DMS79 (cell line): ENCODE results near the gene SLC39A10.
"Not testable (repeated sequence)": the region's sequence is repeated elsewhere in the genome, so short reads cannot be mapped to it uniquely, and the experiment has no call there.

ENCODE experiments used
- DNase-seq: peaks from one replicate; lab custom pipeline; 2025; lab: John Stamatoyannopoulos, UW

SLC39A10 gene

DNA sequence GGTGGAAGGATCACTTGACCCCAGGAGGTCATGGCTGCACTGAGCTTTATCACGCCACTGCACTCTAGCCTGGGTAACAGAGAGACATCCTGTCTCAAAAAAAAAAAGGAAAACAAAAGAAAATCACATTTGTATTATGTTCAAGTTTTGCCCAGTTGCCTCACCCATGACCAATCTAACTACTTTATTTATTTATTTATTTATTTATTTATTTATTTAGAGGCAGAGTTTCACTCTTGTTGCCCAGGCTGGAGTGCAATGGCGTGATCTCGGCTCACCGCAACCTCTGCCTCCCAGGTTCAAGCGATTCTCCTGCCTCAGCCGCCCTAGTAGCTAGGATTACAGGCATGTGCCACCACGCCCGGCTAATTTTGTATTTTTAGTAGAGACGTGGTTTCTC lies 12.3 kb upstream of the SLC39A10 start:
- not testable (repeated sequence) for DNase-seq

DNA sequence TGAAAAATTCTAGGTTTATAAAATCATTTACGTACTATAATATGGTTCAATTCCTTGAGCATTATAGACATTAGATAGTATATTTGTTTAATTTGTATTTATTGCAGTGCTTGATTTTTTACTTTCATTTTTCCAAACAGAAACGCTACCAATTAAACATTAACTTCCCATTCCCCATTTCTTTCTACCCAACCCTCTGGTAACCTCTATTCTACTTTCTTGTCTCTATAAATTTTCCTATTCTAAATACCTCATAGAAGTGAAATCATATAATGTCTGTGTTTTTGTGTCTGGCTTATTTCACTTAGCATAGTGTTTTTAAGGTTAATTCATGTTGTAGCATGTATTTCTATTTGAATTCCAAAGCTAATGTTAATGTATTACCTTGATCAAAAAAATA lies 11.6 kb upstream of the SLC39A10 start:
- DNase-seq: no peak

DNA sequence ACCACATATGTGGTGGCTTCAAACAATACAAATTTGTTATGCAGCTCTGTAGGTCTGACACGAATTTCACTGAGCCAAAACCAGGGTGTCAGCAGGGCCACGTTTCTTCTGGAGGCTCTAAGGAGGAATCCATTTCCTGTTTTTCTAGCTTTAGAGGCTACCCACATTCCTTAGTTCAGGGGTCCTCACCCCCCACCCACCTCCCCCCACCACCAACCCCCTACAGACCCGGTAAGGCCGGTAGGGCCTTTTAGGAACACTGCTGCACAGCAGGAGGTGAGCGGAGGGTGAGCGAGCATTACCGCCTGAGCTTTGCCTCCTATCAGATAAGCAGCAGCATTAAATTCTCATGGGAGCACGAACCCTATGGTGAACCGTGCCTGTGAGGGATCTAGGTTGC lies 10.6 kb upstream of the SLC39A10 start:
- no peak for DNase-seq

DNA sequence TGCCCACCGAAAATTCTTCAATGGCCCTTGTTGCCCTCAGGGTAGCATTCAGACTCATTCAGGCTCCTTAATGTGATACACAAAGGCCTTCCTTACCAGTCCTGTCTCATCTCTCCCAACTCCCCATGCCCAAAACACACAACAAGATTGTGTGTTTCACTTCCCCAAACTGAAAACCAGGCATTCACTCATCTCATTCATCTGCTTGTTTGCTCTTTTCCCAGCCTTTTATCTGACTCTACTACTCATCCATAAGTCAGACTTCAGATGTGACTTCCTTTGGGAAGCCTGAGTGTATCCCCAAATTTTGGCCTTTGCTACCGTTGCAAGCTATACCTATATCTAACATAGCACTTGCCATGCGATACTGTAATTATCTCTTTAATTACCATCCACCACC lies 9.7 kb upstream of the SLC39A10 start:
- no peak for DNase-seq

DNA sequence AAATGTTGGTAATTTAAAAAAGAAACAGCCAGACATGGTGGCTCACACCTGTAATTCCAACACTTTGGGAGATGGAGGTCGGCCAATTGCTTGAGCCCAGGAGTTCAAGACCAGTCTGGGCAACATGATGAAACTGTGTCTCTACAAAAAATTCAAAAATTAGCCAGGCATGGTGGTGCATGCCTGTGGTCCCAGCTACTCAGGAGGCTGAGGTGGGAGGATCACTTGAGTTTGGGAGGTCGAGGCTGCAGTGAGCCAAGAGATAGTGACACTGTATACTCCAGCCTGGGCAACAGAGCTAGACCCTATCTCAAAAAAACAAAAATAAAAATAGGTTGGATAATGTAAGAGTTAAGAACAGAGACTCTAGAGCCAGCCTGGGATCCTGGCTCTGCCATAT lies 8.7 kb upstream of the SLC39A10 start:
- DNase-seq: not testable (repeated sequence)

DNA sequence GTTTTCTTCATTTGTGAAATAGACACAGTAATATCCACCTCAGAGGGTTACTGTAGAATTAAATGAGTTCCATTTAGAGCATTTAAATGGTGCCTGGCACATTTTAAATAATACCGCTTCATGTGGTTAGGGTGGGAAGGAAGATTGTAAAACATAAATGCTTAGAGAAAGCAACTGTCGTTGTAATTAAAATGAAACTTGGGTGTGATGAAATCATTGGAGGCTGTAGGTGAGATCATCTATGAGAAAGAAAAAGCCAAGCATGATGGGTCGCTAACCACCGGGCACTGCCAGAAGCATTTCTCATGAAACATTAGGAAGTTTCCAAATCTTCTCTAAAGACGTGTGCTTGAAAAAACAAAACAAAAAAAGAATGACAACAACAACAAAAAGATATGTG lies 8.2 kb upstream of the SLC39A10 start:
- DNase-seq: no peak

DNA sequence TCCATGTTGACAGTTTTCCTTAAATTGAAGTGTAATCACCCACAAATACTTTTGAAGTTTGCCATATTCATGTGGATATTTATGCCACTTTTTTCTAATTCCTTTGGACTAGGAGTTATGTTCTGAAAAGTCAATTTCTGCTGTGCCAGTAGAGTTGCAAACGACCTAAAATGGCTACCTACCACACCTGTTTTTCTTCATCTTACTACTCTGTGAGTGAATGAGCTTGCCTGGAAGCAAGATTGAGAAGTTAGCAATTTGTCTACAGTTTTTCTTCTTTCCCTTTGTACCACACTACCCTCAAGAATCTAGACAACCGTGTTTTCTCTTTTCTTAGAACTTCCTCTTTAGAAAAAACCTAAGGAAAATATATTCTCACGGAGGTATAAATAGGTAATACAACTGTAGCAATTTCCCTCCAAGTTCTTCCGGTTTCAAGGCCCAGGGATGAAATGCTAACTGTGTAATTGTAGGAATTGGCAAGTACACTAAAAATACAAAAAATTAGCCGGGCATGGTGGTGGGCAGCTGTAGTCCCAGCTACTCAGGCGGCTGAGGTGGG lies 7.3 kb upstream of the SLC39A10 start:
- no peak for DNase-seq

DNA sequence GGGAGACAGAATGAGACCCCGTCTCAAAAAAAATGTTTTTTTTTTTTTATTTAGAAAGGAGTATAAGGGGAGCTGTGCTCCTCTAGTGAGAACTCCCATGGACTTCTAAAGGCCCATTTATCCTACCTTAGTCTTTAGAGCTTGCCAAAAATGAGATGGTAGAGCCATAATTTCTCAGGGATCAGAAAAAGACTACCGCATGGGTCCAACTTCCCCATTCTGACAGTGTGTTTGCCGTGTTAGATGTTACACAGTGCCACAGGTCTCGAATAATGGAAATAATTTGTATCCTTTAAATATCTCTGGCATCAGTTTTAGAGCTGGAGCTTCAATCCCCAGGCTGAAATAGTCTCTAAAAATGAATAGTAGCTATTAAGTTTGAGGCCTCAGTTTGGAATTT lies 6.0 kb upstream of the SLC39A10 start:
- DNase-seq: no peak

DNA sequence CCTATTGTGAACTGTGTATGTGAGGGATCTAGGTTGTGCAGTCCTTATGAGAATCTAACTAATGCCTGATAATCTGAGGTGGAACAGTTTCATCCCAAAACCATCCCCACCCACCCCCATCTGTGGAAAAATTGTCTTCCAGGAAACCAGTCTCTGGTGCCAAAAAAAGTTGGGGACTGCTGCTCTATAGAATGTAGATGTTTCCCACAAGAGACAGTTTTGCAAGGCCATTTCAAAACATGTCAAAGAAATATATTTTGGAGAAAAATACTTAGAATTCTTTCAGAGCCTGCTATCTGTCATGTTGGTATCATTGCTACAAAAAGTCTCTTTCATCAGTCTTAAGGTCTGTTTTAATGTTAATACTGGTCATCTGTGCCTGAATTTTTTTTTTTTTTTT lies 4.1 kb upstream of the SLC39A10 start:
- no peak for DNase-seq

DNA sequence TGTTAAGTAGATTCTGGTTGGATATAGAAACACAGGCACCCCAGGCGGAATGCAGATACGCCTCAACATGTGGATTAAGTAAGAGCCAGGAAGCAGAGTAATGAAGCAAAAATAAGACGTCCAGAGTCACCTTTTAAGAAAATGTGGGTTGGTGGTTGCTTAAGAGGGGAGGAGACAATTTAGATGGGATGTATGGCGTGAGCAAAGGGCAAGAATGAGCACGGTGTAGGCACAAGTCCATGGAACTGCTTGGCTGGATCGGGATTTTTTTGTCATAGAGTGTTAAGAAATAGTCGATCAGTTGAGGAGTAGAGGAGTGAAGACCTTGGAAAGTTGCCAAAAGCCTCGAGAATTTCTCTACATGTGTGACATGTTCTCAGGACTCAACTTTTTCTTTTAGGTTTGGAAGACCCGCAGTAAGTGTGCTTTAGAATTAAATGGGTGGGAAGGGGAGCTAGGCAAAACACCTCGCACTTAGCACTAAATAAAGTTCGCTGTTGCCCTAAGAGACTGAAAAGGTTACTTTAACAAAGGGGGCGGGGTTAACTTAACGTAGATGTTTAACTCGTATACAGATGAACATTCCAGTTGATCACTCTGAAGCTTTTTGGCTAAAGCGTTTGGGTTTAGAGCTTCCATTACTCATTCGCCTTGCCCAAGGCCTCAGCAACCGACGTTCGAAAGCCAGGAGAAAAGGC lies 716 bp upstream of the SLC39A10 start:
- no peak for DNase-seq

DNA sequence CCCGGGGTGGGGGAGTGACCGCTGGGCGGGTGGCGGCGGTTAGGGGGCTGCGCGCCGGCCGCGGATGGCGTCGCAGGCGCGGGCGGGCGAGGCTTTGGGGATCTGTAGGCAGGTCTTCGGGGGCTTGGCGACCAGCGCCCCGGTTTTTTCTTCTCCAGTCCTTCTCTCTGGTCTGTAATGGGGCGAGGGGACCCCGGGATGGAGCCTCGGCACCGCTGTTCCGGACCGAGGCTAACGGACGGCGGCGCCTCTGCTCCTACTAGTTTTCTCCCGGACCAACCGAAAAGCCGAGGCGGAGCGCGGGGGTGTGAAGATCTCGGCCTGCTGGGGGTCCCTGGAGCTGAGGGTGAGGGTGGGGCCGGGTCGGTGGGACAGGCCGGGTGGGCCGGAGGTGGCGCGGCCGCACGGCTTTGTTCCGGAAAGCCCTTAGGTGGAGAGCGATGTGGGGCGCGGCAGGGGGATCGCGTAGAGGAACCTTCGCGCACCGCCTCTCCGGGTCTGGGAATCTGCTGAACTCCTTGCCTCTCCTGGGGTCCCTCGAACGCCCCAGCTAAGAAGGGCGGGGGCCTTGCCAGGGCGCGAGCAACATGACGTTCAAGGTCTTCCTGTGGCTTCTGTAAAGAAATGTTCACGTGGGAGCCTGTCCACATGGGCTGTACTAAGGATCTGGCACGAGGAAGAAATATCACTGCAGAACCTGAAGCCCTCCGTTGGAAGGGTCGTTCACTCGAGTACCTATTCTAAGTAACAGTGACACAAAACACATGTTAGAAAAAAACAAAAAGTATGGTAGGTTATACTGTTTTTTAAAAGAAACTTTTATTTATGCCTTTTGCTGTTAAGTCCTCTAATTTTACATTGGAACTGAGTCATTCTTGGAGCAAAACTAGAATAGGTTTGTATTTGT lies 861 bp downstream of the SLC39A10 start:
- DNase-seq: no peak

DNA sequence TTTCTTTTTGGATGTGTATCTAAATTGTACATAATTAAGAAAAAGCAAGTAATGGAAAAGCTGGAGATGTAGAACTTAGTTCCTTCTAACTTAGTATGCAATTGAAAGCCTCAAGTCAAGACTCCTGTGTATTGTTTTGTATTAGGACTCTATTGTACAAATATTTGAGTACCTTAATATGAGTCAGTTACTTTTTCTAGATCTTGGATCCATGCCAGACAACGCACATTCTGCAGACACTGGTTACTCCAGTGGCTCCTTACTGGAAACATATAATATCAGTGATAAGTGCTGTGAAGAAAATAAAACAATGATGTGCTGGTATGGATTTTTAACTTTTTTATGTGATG lies 1.5 kb downstream of the SLC39A10 start:
- no peak for DNase-seq

DNA sequence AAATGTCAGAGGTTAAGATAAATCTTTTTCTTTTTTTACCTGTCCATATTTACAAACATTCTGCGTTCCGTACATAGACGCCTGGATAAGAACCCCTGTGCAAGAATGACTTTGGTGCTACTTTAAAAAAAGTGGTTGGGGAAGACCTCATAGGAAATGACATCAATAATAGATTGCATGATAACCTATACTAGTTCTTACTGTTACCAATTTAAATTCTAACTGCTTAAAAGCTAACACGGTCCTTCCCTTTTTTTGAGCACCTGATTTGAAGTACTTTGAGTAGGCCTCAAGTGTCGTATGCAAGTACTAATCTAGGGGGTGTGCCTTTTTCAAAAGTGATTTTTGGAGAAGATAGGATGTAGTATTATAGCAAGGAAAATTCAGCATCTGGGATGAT lies 2.1 kb downstream of the SLC39A10 start:
- peak; percentile 33 for DNase-seq

DNA sequence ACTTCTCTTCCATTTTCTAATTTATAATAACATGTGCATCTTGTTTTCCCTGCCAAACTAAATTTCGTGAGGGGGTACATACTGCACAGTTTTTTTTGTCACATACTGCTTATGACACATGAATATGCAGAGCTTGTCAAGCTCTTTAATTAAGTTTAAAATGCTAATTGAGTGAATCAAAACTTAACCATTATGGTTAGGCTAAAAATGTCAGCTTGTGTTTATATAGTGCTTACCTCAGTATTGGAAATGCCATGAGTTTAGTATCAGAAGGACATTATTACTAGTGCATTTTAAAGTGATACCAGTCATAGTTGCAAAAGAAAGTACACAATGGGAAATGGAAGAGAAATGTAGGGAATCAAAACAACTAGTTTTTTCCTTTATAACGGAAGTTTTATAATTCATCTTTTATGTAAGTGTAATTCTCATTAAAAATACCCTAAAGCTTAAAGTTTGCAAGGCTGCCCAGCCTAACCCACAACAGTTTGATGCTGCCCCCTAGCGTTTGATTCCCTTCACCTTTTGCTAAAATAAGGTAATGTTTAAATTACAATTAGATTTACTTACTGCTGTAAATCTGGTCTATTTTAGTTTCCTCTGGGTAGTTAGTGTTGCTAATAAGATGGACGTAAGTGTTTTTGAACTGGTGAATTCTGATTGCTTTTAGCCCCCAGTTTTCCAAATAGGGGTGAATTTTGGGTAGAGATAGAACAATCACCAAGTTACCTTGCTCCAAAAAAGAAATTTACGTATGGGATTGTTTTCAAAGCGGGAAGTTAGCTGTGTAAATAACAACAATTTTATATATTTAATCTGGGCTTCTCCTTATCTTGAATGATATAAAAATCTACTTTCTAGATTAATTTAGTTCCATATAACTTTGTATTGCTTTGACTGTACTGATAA lies 3.2 kb downstream of the SLC39A10 start:
- no peak for DNase-seq

DNA sequence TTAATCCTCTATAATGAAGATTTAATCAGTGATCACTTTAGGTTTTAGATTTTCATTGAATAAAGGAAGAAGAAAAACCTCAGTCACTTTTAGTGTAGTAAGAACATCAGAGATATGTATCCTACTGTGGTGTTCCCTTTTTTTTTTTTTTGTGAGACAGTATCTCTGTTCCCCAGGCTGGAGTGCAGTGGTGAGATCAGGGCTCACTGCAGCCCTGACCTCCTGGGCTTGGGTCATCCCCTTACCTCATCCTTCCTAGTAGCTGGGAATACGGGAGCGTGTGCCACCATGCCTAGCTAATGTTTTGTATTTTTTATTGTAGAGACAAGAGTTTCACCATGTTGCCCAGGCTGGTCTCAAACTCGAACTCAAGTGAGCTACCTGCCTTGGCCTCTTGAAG lies 5.1 kb downstream of the SLC39A10 start:
- DNase-seq: no peak

DNA sequence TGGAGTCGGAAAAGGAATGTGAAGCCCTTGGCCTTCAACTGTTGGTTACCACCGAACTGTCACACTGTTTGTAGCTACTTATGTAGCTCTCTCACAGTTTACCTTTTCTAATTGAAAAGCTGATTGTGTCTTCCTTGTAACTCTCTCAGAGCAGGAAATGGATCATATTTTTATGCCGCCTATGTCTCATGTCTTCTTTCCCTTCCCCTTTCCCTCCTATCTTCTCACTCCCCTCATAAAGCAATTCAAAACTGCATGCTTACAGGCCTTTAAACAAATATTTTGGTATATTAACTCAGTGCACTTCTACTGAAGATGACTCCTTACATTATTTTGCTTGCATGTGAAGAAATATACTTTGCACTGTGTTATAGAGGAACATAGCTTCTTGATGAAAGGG lies 6.0 kb downstream of the SLC39A10 start:
- no peak for DNase-seq

DNA sequence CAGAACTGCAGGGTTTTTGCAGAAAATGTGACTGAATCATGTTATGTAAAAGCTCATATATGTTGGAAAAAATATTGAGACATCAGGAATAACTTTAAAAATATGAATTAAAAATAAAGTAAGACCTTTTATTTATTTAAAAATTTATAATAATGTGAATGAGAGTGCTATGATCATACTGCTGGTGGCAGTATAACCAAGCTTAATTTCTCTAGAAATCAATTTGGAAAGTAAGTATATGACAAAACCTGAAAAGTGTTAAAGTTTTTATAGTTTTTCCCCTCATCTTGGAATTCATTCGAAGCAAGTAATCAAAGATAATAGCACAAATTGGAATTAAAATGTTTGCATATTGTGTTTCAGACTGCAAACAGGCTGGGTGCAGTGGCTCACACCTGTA lies 7.5 kb downstream of the SLC39A10 start:
- DNase-seq: no peak

DNA sequence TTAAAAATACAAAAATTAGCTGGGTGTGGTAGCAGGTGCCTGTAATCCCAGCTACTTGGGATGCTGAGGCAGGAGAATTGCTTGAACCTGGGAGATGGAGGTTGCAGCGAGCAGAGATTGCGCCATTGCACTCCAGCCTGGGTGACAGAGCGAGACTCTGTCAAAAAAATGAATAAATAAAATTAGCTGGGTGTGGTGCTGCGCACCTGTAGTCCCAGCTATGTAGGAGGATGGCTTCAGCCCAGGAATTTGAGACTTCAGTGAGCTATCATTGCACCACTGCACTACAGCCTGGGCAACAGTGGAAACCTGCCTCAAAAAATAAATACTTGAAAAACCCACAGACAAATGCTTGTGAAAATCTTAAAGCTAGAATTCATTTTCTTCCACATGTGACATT lies 8.1 kb downstream of the SLC39A10 start:
- DNase-seq: not testable (repeated sequence)

DNA sequence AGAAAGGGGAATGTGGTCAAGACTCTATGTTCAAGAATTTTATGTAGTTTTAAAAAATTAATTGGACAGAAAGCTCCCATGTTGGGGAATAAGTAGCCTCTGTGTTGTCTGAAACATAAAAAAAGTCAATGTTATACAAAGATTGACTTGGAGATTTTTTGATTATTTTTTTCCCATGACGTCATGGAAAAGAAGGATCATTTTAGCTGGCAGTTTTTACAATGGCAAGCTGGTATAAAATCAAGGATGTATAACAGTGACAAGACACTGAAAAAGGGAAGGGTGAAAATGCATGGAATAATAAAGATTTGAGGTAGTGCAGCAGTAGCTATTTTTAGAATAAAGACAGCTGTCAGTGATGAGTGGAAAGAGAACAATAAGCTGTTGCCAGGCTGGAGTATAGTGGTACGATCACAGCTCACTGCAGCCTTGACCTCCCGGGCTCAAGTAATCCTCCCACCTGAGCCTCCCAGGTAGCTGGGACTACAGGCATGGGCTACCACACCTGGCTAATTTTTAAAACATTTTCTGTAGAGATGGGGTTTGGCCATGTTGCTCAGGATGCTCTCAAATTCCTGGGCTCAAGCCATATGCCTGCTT lies 9.2 kb downstream of the SLC39A10 start:
- DNase-seq: no peak

DNA sequence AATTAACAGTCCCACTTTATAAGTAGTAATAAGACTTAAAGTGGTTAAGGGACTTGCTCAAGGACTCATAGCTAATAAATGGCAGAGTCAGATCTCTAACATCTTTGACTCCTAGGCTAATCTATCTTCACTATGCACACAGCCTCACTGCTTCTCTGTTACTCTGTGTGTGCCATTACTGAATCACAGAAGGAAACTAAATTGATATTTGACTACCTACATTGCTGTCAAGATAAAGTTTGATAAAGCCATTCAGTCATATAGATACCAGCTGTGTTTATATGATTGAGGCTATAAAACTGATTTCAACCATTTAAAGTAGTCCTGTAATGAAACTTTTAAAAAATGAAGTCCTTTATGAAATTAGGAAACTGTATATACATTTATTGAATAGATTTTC lies 10.9 kb downstream of the SLC39A10 start:
- DNase-seq: no peak

DNA sequence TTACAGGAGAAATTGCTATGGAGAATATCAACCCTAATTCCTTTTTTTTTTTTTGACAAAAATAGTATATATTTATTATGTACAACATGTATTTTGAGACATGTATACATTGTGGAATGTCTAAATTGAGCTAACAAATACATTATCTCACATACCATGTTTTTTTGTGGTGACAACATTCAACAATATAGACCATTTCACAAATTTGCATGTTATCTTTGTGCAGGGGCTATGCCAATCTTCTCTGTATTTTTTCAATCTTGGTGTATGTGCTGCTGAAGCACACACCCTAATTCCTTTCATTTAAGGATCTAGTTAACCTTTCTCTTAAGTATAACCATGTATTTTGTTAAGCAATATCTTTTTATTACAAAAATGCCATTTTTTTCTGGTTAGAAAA lies 13.2 kb downstream of the SLC39A10 start:
- no peak for DNase-seq

DNA sequence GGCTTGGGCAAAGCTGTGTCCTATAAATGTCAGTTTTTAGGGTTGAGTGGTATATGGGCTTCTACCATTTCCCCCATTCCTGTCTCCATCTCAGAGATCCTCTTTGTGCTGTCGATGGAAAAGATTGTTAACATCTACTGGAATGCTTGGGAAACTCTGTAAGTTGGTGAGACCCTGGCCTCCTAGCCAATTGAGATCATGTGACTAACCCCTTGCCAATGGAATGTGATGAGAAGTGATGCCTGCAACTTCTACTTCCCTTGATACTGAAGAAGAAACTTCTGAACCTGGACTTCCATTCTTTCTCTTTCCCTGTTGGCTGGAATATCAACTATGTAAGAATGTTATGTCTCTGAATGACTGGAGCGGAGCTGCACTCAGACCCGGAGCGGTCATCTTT lies 14.5 kb downstream of the SLC39A10 start:
- no peak for DNase-seq
